ENCODE results near the gene FNDC3B.

FNDC3B gene

DNA sequence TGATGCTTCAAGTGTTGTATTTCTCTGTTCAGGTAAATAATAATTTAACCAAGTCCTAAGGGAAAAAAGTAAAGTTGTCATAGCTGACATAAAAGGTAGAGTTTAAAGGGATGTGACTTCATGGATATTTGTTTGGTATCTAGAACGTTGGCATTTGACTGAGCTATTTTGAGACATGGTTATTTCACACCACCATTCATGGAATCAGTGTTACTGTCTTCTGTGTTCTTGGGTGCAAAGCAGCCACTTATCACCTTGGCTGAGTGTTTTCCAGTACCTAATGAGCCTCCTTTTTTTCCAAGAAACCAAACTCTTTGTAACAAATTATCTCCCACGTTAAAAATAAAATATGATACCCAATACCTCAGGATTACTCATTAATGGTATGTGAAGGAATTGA is 253.0 kb downstream of the FNDC3B start:
- H3K4me1 ChIP-seq (ENCODE audit: insufficient read depth, low read length), result no peaks in the 10 kb centered on the region
- H3K9ac ChIP-seq (ENCODE audit: low read depth, low read length), result no peak overlapping the region
- no peaks in the 10 kb centered on the region for H3K9me3 ChIP-seq (ENCODE audit: control insufficient read depth, insufficient read depth, low read length)
- peaks cover 12% of the 10 kb centered on the region for H3K36me3 ChIP-seq (ENCODE audit: insufficient read depth, low read length)

DNA sequence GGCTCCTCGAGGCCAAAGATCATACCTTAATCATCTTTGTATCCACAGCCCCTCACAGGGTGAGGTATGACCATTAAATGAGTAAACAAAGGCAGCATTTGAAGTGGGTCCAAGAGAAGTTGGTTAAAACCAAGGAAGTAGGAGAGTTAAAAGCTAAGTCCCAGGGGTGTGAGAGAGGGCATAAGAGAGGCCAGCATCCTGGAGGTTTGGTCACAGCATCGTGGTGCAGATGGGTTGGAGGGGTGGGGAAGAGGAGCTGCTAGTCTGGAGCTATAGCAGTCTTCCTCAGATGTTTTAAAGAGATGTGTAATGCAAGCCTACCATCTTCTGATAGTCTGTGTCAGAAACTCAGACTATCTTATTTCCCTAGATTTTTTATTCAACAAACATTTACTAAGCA is 253.7 kb downstream of the FNDC3B start:
- H3K36me3 ChIP-seq (ENCODE audit: insufficient read depth, low read length), result peaks cover 12% of the 10 kb centered on the region
- no peaks in the 10 kb centered on the region for H3K4me1 ChIP-seq (ENCODE audit: insufficient read depth, low read length)
- H3K9me3 ChIP-seq (ENCODE audit: control insufficient read depth, insufficient read depth, low read length), result no peaks in the 10 kb centered on the region
- no peak overlapping the region for H3K9ac ChIP-seq (ENCODE audit: low read depth, low read length)

DNA sequence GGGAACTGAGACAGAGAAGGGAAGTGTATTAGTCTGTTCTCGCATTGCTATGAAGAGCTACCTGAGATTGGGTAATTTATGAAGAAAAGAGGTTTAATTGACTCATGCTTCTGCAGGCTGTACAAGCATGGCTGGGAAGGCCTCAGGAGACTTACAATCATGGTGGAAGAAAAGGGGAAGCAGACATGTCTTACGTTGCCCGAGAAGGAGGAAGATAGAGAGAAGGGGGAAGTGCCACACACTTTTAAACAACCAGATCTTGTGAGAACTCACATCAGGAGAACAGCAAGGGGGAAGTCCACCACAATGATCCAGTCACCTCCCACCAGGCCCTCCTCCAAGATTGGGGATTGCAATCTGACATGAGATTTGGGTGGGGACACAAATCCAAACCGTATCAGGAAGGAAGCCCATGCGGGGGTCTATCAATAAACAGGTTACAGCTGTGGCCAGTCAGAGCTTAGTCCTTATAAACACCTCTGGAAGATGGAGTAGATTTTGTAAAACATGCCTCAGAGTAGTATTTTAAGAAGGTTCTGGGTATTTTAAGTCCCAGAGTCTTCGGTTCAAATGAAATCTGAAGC is 254.9 kb downstream of the FNDC3B start:
- H3K4me1 ChIP-seq (ENCODE audit: insufficient read depth, low read length), result no peaks in the 10 kb centered on the region; the same call in 1 of the 2 replicates
- H3K9me3 ChIP-seq (ENCODE audit: control insufficient read depth, insufficient read depth, low read length), result no peaks in the 10 kb centered on the region
- H3K36me3 ChIP-seq (ENCODE audit: insufficient read depth, low read length), result peaks cover 9% of the 10 kb centered on the region
- no peak overlapping the region for H3K9ac ChIP-seq (ENCODE audit: low read depth, low read length)

DNA sequence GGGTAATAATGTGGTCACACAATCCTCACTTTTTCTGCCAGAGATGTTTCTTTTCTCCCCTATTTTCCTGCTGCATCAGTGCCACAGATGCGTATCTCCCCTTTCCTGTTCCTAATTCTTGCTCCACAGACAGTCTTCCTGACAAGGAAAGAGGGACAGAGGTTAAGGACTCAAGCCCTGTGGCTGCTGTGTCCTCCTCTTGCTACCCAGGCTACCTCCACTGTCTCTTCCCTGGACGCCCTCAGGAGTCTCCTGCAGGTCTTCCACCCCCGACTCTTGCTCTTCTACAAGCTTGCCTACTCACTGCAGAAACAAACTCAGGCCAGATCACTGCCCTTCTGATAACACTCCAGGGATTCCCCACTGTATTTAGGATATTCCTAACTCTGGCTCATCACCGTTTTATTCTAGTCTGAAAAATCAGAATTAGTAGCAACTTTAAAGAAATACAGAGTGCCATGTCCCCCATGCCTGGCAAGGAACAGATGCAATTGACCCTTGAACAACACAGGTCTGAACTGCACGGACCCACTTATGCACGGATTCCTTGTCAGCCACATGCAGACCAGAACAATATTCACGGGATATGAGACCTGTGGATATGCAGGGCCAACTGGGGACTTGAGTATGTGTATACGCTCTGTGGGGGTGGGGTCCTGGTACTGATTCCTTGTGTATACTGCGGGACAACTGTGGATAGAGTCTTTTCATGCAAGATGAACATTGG is 257.0 kb downstream of the FNDC3B start:
- no peaks in the 10 kb centered on the region for H3K9me3 ChIP-seq (ENCODE audit: control insufficient read depth, insufficient read depth, low read length)
- peaks cover 9% of the 10 kb centered on the region for H3K36me3 ChIP-seq (ENCODE audit: insufficient read depth, low read length)
- H3K4me1 ChIP-seq (ENCODE audit: insufficient read depth, low read length), result peaks cover 15% of the 10 kb centered on the region
- no peak overlapping the region for H3K9ac ChIP-seq (ENCODE audit: low read depth, low read length)

DNA sequence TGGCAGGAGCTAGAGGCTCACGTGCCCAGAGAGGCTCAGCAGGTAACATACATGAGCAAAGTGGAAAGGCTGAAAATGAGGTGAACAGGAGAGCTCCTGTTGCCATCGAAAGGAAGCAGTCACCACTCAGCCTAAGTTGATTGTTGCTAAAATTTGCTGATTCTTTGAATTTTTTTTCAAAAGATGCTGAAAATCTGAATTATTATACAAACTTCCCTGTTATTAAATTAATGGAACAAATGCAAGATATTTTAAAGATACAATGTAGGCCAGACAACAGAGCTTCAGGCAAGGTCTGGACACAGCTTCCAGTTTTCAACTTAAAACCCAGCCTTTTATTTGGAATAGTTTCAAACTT is 257.6 kb downstream of the FNDC3B start:
- Histone ChIP-seq H3K9ac (ENCODE audit: low read depth, low read length) (no peak overlapping the region), H3K36me3 (ENCODE audit: insufficient read depth, low read length) (peaks cover 9% of the 10 kb centered on the region), H3K4me1 (ENCODE audit: insufficient read depth, low read length) (peaks cover 17% of the 10 kb centered on the region), H3K9me3 (ENCODE audit: control insufficient read depth, insufficient read depth, low read length) (no peaks in the 10 kb centered on the region)

DNA sequence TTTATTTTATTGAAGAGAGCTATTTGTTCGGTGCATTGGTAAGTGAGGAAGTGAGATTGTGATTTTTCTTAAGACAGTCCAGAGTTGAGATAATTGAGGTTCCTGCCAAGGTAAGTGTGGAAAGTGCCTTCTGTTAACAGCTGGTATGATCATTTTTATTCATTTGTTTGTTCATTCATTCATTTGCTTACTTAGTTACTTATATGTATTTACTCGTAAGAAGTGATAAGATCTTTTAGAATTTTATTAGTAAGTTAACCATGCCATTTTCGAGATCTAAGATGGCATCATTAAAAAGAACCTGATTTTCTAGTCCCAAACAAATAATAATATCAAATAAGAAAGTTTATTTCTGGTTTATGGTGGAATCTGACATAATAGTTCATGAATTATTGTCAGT is 258.9 kb downstream of the FNDC3B start:
- H3K9me3 ChIP-seq (ENCODE audit: control insufficient read depth, insufficient read depth, low read length), result no peaks in the 10 kb centered on the region
- peaks cover 17% of the 10 kb centered on the region for H3K4me1 ChIP-seq (ENCODE audit: insufficient read depth, low read length)
- peaks cover 9% of the 10 kb centered on the region for H3K36me3 ChIP-seq (ENCODE audit: insufficient read depth, low read length)
- no peak overlapping the region for H3K9ac ChIP-seq (ENCODE audit: low read depth, low read length)

DNA sequence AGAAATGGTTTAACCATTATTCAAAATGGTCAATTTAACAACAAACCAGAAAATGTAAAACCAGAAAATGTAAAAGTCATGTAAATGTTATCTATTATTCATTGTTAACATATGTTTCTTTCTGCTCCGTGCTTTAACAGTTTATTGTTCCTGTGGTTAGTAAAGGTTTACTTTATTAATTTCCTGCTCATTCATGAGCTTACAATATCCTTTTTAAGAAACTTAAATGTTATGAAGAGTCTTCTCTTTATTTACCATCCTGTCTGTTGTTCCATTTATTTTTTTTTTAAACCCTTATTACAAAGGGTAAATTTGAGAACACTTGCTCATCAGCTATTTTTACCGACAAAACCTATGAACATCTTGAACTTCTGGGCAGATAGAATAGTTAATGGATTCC is 260.8 kb downstream of the FNDC3B start:
- H3K36me3 ChIP-seq (ENCODE audit: insufficient read depth, low read length), result peaks cover 6% of the 10 kb centered on the region
- peaks cover 17% of the 10 kb centered on the region for H3K4me1 ChIP-seq (ENCODE audit: insufficient read depth, low read length)
- H3K9me3 ChIP-seq (ENCODE audit: control insufficient read depth, insufficient read depth, low read length), result no peaks in the 10 kb centered on the region
- H3K9ac ChIP-seq (ENCODE audit: low read depth, low read length), result no peak overlapping the region

DNA sequence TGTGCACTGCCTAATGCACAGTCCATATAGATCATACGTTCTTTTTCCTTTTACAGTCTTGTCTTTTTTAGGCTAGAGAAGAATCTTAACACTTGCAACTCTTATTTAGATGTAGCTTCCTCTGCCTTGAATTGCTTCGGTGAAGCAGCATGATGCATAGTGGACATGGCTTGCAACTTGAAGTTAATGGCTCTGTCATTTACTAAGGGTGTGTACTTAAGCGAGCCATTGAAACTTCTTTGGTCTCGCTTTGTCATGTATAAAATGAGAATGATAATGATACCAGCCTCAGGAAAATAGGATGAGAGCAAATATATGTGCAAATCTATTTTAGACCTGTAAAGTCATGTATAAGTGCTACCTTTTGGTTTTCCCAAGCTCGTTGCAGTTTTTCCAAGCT is 261.5 kb downstream of the FNDC3B start:
- no peaks in the 10 kb centered on the region for H3K9me3 ChIP-seq (ENCODE audit: control insufficient read depth, insufficient read depth, low read length)
- peaks cover 17% of the 10 kb centered on the region for H3K4me1 ChIP-seq (ENCODE audit: insufficient read depth, low read length)
- peaks cover 10% of the 10 kb centered on the region for H3K36me3 ChIP-seq (ENCODE audit: insufficient read depth, low read length)
- H3K9ac ChIP-seq (ENCODE audit: low read depth, low read length), result no peak overlapping the region

DNA sequence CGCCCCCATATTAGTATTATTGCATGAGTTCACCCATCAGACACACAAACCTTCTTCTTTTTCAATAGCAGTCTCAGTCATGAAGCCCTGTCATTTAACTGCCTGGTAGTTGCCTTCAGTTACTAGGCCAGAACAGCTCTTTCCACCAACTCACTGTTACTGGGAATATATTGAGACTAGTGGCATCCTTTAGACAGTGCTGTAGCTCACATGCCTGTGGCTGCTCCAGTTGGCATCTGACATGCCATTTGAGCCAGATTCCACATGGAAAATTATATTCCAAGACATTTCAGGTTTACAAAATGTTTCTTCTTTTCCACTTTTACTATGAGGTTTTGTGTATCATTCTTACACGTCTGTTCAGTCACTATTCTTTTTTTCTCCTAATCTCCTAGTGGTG is 262.8 kb downstream of the FNDC3B start:
- Histone ChIP-seq H3K9ac (ENCODE audit: low read depth, low read length) (no peak overlapping the region), H3K9me3 (ENCODE audit: control insufficient read depth, insufficient read depth, low read length) (no peaks in the 10 kb centered on the region), H3K4me1 (ENCODE audit: insufficient read depth, low read length) (peaks cover 17% of the 10 kb centered on the region), H3K36me3 (ENCODE audit: insufficient read depth, low read length) (peaks cover 9% of the 10 kb centered on the region)

DNA sequence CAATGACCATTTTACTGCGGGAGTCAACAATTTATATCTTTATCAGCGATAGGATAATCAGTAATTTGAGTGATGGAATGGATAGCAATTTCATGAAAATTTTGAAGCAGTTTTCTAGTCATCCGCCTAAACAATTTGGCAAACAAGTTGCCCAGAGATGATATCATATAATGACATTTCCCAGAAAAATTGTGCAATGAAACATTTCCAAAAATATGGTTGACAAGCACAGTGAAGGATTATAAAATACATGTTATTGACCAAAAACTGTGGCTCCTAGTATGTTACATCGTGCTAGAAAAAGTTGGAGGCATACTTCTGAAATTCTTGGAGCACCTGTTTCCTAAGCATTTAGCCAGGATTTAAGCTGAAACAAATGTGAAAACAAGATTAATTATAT is 263.8 kb downstream of the FNDC3B start:
- Histone ChIP-seq H3K9me3 (ENCODE audit: control insufficient read depth, insufficient read depth, low read length) (no peaks in the 10 kb centered on the region), H3K36me3 (ENCODE audit: insufficient read depth, low read length) (peaks cover 12% of the 10 kb centered on the region), H3K9ac (ENCODE audit: low read depth, low read length) (no peak overlapping the region), H3K4me1 (ENCODE audit: insufficient read depth, low read length) (peaks cover 17% of the 10 kb centered on the region)

DNA sequence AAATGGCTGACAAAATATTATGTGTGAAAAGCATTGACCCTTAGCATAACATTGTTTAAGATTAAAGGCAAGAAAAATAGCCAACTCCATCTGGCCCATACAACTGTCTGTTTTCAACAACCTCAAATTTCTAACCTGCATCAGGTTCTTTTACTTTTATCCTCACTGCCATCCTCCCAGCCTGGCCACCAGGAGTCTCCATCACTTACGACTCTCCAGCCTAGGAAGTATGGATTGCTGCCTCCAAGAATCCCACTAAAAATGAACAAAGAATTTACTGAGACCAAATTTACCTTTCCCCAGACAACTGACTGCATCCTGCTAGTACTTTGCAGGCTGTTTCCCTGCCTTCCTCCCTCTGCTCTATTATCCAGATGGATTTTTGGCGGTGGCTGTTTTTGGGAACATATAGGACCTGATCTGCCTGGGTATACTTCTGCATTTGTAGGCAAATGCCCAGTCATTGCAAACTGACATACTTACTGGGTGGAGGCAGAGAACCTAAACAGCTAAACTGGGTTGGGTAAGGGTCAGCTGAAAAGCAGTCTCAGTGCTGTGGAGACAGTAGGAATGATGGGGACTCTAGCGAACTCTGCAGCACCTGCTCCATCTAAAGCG is 264.7 kb downstream of the FNDC3B start:
- Histone ChIP-seq H3K36me3 (ENCODE audit: insufficient read depth, low read length) (peaks cover 14% of the 10 kb centered on the region), H3K4me1 (ENCODE audit: insufficient read depth, low read length) (peaks cover 19% of the 10 kb centered on the region), H3K9me3 (ENCODE audit: control insufficient read depth, insufficient read depth, low read length) (no peaks in the 10 kb centered on the region), H3K9ac (ENCODE audit: low read depth, low read length) (no peak overlapping the region)

DNA sequence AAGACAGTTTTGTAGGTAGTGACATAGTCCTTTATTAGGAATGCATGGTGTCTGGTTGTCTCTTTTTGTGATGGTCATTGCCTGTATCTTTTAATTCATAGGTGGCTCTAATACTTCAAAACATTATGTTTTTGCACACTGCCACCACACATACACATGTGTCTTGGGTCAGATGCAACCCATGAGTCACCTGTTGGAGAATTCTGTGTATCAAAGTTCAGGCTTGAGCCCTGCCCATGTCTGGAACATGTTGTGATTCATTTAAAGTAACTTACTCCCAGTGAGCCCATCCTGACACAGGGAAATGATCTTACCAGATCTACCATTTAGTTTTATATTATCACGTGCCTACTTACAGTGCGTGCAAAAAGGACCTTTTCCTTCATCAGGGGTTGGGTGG is 266.2 kb downstream of the FNDC3B start:
- Histone ChIP-seq H3K9ac (ENCODE audit: low read depth, low read length) (no peak overlapping the region), H3K4me1 (ENCODE audit: insufficient read depth, low read length) (peaks cover 13% of the 10 kb centered on the region), H3K9me3 (ENCODE audit: control insufficient read depth, insufficient read depth, low read length) (no peaks in the 10 kb centered on the region), H3K36me3 (ENCODE audit: insufficient read depth, low read length) (peaks cover 23% of the 10 kb centered on the region)

DNA sequence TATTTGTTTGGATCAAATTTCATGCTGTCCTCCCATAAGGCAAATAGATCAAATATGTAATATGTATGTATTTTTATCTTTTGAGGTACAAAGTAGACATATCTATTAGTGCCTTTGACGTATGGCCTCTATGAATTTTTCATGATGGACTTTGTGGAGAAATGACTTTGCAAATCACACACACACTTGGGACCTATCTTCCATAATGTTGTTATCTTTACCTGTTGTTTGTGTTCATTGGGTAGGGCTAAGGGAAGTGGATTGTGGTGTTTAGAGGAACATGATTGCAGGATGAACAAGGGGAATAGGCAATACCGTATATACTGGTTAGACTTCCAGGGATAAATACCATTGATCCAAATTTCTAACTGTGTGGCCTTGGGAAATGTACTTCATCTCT is 266.6 kb downstream of the FNDC3B start:
- peaks cover 10% of the 10 kb centered on the region for H3K4me1 ChIP-seq (ENCODE audit: insufficient read depth, low read length)
- peaks cover 26% of the 10 kb centered on the region for H3K36me3 ChIP-seq (ENCODE audit: insufficient read depth, low read length)
- H3K9me3 ChIP-seq (ENCODE audit: control insufficient read depth, insufficient read depth, low read length), result no peaks in the 10 kb centered on the region
- H3K9ac ChIP-seq (ENCODE audit: low read depth, low read length), result no peak overlapping the region

DNA sequence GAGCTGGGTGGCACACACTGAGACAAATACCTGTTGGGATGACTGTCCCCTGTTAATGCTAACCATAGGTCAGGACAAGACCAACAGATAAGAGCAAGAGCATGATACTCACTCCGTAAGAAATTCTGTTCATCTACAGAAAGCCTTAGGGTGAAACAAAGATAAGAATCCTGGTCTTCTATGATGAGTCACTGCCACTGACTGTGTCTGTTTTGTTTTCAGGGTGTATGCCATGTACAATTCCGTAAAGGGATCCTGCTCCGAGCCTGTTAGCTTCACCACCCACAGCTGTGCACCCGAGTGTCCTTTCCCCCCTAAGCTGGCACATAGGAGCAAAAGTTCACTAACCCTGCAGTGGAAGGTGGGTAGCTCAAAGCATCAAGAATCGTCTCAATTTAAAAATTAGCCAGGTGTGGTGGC is 267.8 kb downstream of the FNDC3B start:
- peaks cover 4% of the 10 kb centered on the region; the same call in 1 of the 2 replicates for H3K4me1 ChIP-seq (ENCODE audit: insufficient read depth, low read length)
- no peaks in the 10 kb centered on the region for H3K9me3 ChIP-seq (ENCODE audit: control insufficient read depth, insufficient read depth, low read length)
- H3K9ac ChIP-seq (ENCODE audit: low read depth, low read length), result no peak overlapping the region
- H3K36me3 ChIP-seq (ENCODE audit: insufficient read depth, low read length), result peaks cover 32% of the 10 kb centered on the region

DNA sequence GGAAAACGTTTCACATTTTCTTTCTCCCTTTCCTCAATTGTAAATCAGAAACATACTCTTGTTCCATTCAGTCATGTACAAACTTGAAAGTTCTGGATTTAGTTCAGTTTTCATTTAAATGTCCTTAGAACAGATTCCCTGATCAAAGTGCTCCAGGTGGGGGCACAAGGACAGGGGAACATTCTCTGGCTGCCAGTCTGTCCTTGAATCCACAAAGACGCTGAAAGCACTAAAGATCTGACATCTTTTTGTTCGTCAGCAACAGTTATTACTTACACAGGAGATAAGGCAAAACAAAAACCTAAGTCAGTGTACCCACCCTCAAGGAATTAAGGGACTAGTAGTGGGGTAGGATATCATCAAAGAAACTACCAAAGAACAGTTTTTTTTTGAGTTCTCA is 269.7 kb downstream of the FNDC3B start:
- Histone ChIP-seq H3K36me3 (ENCODE audit: insufficient read depth, low read length) (peaks cover 41% of the 10 kb centered on the region), H3K9ac (ENCODE audit: low read depth, low read length) (no peak overlapping the region), H3K9me3 (ENCODE audit: control insufficient read depth, insufficient read depth, low read length) (no peaks in the 10 kb centered on the region), H3K4me1 (ENCODE audit: insufficient read depth, low read length) (peaks cover 5% of the 10 kb centered on the region; the same call in 1 of the 2 replicates)
